Sigmoid colon (tissue), 4 donors: ENCODE results near the gene SIDT2.

ENCODE experiments used
- EP300 ChIP-seq, 4 donors: sonication (generic); formaldehyde crosslinking; IDR thresholded peaks; one replicate each; pipeline ENCODE4 v1.6.1; 2017; ENCODE audit warnings: antibody characterized with exemption in 4 of 4
- POLR2A ChIP-seq, 2 donors: fragments of 450-650 bp; IDR thresholded peaks; one replicate each; pipeline ENCODE4 v1.6.1; 2016; ENCODE audit warnings: antibody characterized with exemption in 2 of 2, mild to moderate bottlenecking in 2 of 2, moderate library complexity in 2 of 2
- POLR2AphosphoS5 ChIP-seq, 4 donors: sonication (generic); formaldehyde crosslinking; IDR thresholded peaks; one replicate each; pipeline ENCODE4 v1.6.1; 2017; ENCODE audit warnings: antibody characterized with exemption in 4 of 4
- TF ChIP-seq, protein P1 (sequence below), 4 experiments: fragments of 450-650 bp in 3 of 4; fragments of 200-600 bp in 1 of 4; IDR thresholded peaks; one replicate each; pipeline ENCODE4 v1.5.1; 2016 to 2019; ENCODE audit warnings: antibody characterized with exemption in 4 of 4, mild to moderate bottlenecking in 3 of 4, moderate library complexity in 2 of 4

DNA sequence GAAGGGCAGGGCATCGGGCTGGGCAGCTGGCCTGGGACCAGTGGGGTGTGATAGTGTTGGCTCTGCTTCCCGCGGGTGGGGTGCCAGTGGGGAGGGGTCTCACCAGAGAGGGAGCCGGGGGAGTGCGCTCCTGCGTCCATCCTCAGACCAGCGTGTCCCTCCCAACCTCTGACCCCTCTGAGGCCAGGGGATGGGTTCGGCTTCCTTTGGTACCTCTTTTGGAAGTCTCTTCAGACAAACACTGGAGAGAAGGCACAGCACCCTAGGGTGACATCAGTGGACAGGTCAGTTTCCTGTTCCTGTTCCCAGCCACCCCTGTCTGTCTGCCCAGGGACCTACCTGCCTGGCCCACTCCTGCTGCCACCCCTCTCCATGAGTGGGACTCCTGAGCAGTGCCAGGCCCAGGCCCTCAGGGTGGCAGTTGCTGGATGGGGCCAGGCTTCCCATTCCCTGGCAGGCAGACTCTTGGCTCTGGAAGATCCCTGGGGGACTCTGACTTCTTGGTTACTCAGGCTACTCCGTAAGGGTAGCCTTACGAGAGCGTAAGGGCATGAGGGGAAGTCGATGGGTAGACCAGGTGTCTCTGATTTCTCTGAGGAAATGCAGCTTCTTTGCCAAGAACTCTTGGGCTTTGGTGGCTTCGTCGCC is 23.2 kb downstream of the SIDT2 start:
- TF ChIP-seq POLR2A (IDR thresholded peaks at IDR 0.05) (no peak), POLR2AphosphoS5 (IDR thresholded peaks at IDR 0.05) (peak in 2 of 4 donors; percentile 14 to 49), EP300 (IDR thresholded peaks at IDR 0.05) (no peak)
- TF ChIP-seq, protein P1, sequence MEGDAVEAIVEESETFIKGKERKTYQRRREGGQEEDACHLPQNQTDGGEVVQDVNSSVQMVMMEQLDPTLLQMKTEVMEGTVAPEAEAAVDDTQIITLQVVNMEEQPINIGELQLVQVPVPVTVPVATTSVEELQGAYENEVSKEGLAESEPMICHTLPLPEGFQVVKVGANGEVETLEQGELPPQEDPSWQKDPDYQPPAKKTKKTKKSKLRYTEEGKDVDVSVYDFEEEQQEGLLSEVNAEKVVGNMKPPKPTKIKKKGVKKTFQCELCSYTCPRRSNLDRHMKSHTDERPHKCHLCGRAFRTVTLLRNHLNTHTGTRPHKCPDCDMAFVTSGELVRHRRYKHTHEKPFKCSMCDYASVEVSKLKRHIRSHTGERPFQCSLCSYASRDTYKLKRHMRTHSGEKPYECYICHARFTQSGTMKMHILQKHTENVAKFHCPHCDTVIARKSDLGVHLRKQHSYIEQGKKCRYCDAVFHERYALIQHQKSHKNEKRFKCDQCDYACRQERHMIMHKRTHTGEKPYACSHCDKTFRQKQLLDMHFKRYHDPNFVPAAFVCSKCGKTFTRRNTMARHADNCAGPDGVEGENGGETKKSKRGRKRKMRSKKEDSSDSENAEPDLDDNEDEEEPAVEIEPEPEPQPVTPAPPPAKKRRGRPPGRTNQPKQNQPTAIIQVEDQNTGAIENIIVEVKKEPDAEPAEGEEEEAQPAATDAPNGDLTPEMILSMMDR (IDR thresholded peaks at IDR 0.05): no peak
